Body of pancreas (tissue), 4 donors: ENCODE results near the gene OR52W1. TPM values are rescaled to one million over a fixed set of nuclear protein-coding genes. Genes with fewer than 3 reads are reported as not detected.

Source experiments
- ATAC-seq: fragments of 150-250 bp; one replicate; pipeline ENCODE4 v1.9.1; 2016
- DNase-seq, 4 donors: peaks; one replicate each; pipeline ENCODE4 v3.0.0-alpha.2; 2019
- H3K27ac ChIP-seq, 4 donors: fragments of 200-600 bp; sonication (generic); 1 replicate in 3 of 4; 2 replicates in 1 of 4; pipeline versions ENCODE4 v1.5.1 to v1.6.1; 2016 to 2019; ENCODE audit warnings: mild to moderate bottlenecking in 1 of 4, mixed read lengths in 1 of 4, moderate library complexity in 1 of 4
- H3K27me3 ChIP-seq, 2 donors: fragments of 200-600 bp; sonication (generic); one replicate each; pipeline ENCODE4 v1.6.0; 2016; ENCODE audit warnings: mild to moderate bottlenecking in 1 of 2
- H3K36me3 ChIP-seq, 2 donors: fragments of 200-600 bp; sonication (generic); replicated peaks in 1 of 2; 2 replicates each; pipeline ENCODE4 v1.5.1; 2016; ENCODE audit warnings: low read depth in 2 of 2; ENCODE audit not compliant: insufficient read depth in 1 of 2
- H3K4me1 ChIP-seq: fragments of 200-600 bp; sonication (generic); one replicate; pipeline ENCODE4 v1.6.0; 2016
- H3K4me3 ChIP-seq, 2 donors: fragments of 200-600 bp; sonication (generic); 1 replicate in 1 of 2; 2 replicates in 1 of 2; pipeline ENCODE4 v1.5.1; 2016 to 2019
- H3K9me3 ChIP-seq, 3 donors: fragments of 200-600 bp; sonication (generic); 1 replicate in 2 of 3; 2 replicates in 1 of 3; pipeline ENCODE4 v1.5.1; 2016
- CTCF ChIP-seq, 7 experiments: fragments of 450-650 bp in 4 of 7; fragments of 200-600 bp in 3 of 7; sonication (generic) in 3 of 7; IDR thresholded peaks; one replicate each; pipeline ENCODE4 v1.5.1; 2016 to 2019; ENCODE audit warnings: antibody characterized with exemption in 7 of 7
- POLR2A ChIP-seq, 3 donors: fragments of 450-650 bp; IDR thresholded peaks; one replicate each; pipeline ENCODE4 v1.6.1; 2016; ENCODE audit warnings: antibody characterized with exemption in 3 of 3, mild to moderate bottlenecking in 2 of 3
- WGBS, 2 donors: methylation state at CpG; one replicate each; pipeline ENCODE4 v1.1.5; 2017; 5-methylcytosine and 5-hydroxymethylcytosine counted together
- intact Hi-C: fragments of 100-400 bp; cut with DNase I; formaldehyde crosslinking; loops from one replicate; pipeline ENCODE4 v1.15.1; 2023
- total RNA-seq, 2 donors: library from RNA; depleted of rRNA; stranded (reverse); fragments of >200 nt; gene quantifications; one replicate each; pipeline ENCODE4 v1.1.0, GENCODE V29; 2016

OR52W1 gene
- total RNA-seq, 2 donors from 2014 or later: not detected

DNA sequence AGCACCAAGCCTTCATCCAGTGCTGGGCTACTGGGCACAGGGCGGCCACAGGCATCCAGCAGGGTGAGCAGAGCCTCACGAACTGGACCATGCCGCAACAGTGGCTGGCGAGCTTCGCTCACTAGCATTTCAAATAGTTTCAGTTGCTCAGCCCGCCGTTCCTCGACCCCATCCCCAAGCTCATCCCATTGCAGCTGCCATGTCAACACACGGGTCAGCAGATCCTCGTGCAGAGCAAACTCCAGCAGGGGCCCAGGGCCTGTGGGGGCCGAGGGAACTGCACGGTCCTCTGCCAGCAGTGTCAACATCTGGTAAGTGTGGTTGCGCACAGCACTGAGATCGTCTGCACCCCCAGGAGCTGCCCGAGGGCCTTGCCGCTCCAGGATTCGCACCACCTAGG is 24.8 kb downstream of the OR52W1 start:
- Histone ChIP-seq H3K27ac (no peak overlapping the region), H3K9me3 (no peaks in the 10 kb centered on the region), H3K36me3 (peaks cover 0 to 11% of the 10 kb centered on the region in 2 donors), H3K27me3 (no peaks in the 10 kb centered on the region), H3K4me1 (peaks cover 15% of the 10 kb centered on the region), H3K4me3 (no peak overlapping the region)
- TF ChIP-seq POLR2A (IDR thresholded peaks at IDR 0.05) (no peak), CTCF (IDR thresholded peaks at IDR 0.05) (no peak)
- DNase-seq (no peak), ATAC-seq (no peak)
- intact Hi-C loops: no loop called here
- WGBS, 2 donors: 87 to 91% methylated on average over 9 to 17 of the region's 17 CpGs

GRCh38 chr11:6224421-6224820 is 25.4 kb downstream of the OR52W1 start:
- no peaks in the 10 kb centered on the region for H3K9me3 ChIP-seq
- ATAC-seq (no peak), DNase-seq (no peak)
- peaks cover 0 to 11% of the 10 kb centered on the region in 2 donors for H3K36me3 ChIP-seq
- 75 to 94% methylated on average over 1 to 2 of the region's 3 CpGs for WGBS, 2 donors
- TF ChIP-seq CTCF (IDR thresholded peaks at IDR 0.05) (no peak), POLR2A (IDR thresholded peaks at IDR 0.05) (no peak)
- H3K4me3 ChIP-seq: no peak overlapping the region
- H3K4me1 ChIP-seq: peaks cover 15% of the 10 kb centered on the region
- no peak overlapping the region for H3K27ac ChIP-seq
- intact Hi-C loops: no loop called here
- no peaks in the 10 kb centered on the region for H3K27me3 ChIP-seq

DNA sequence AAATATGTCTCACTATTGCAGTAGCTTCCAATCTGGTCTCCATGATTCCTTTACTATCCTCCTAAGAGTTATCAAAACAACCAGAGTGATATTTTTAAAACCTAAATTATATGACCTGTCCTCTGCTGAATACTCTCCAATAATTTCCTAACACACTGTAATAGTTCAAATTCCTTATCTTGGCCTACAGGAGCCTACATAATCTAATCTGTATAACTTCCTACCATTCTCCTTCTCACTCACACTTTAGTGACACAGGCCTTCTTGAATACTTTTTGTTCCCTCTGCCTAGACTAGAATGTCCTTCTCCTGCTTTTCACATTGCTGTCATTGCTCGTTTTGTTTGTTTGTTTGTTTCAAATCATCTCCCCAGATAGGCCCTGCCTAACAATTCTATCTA is 26.0 kb downstream of the OR52W1 start:
- no peak for ATAC-seq
- Histone ChIP-seq H3K27me3 (no peaks in the 10 kb centered on the region), H3K36me3 (peaks cover 0 to 11% of the 10 kb centered on the region in 2 donors), H3K9me3 (no peaks in the 10 kb centered on the region), H3K4me3 (no peak overlapping the region), H3K4me1 (peaks cover 15% of the 10 kb centered on the region), H3K27ac (no peak overlapping the region)
- intact Hi-C loops: no loop called here
- no peak for DNase-seq
- TF ChIP-seq CTCF (IDR thresholded peaks at IDR 0.05) (no peak), POLR2A (IDR thresholded peaks at IDR 0.05) (no peak)
- WGBS, 2 donors: 43 to 45% methylated on average over 1 of the region's 1 CpG

- intact Hi-C loops: no loop called here
- H3K4me1 ChIP-seq: peaks cover 15% of the 10 kb centered on the region
- no peak overlapping the region for H3K4me3 ChIP-seq
- no peaks in the 10 kb centered on the region for H3K27me3 ChIP-seq
- H3K36me3 ChIP-seq: peaks cover 0 to 11% of the 10 kb centered on the region in 2 donors
- DNase-seq: no peak
- ATAC-seq: no peak
- TF ChIP-seq CTCF (IDR thresholded peaks at IDR 0.05) (no peak), POLR2A (IDR thresholded peaks at IDR 0.05) (no peak)
- 47 to 56% methylated on average over 2 of the region's 2 CpGs for WGBS, 2 donors
- H3K9me3 ChIP-seq: no peaks in the 10 kb centered on the region
- H3K27ac ChIP-seq: no peak overlapping the region
Measured at GRCh38 chr11:6225896-6226295, 26.9 kb downstream of the OR52W1 start.

- no peak overlapping the region for H3K4me3 ChIP-seq
- no peaks in the 10 kb centered on the region for H3K9me3 ChIP-seq
- no peak overlapping the region for H3K27ac ChIP-seq
Measured at GRCh38 chr11:6228520-6228919, 29.5 kb downstream of the OR52W1 start.

More at GRCh38 chr11:6228520-6228919, 29.5 kb downstream of the OR52W1 start:
- no peak for DNase-seq
- Histone ChIP-seq H3K36me3 (no peaks in the 10 kb centered on the region), H3K27me3 (no peaks in the 10 kb centered on the region), H3K4me1 (peaks cover 24% of the 10 kb centered on the region)
- intact Hi-C loops: no loop called here
- WGBS, 2 donors: 45 to 51% methylated on average over 3 of the region's 3 CpGs
- ATAC-seq: no peak
- no peak for TF ChIP-seq CTCF (IDR thresholded peaks at IDR 0.05)
- no peak for TF ChIP-seq POLR2A (IDR thresholded peaks at IDR 0.05)
